NCI-H82 treated with DMSO at 0.1 percent for 48 hours (cell line): ENCODE results near the gene UBALD2.
"Not testable (repeated sequence)": the region's sequence is repeated elsewhere in the genome, so short reads cannot be mapped to it uniquely, and the experiment has no call there.

Experiments used
- DNase-seq: peaks from one replicate; lab custom pipeline; 2025; ENCODE audit not compliant: unreplicated experiment; lab: John Stamatoyannopoulos, UW

Gene UBALD2

DNA sequence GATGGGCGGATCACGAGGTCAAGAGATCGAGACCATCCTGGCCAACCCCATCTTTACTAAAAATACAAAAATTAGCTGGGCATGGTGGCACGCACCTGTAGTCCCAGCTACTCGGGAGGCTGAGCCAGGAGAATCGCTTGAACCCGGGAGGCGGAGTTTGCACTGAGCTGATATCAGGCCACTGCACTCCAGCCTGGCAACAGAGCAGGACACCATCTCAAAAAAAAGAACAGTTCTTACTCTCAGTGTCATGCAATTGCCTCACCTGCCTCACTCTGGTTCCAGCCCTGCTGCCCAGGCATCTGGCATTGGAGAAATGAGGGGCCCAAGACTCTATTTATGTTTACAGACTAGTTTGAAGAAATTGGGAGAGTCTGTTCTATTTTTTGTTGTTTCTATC lies 20.4 kb upstream of the UBALD2 start:
- not testable (repeated sequence) for DNase-seq

DNA sequence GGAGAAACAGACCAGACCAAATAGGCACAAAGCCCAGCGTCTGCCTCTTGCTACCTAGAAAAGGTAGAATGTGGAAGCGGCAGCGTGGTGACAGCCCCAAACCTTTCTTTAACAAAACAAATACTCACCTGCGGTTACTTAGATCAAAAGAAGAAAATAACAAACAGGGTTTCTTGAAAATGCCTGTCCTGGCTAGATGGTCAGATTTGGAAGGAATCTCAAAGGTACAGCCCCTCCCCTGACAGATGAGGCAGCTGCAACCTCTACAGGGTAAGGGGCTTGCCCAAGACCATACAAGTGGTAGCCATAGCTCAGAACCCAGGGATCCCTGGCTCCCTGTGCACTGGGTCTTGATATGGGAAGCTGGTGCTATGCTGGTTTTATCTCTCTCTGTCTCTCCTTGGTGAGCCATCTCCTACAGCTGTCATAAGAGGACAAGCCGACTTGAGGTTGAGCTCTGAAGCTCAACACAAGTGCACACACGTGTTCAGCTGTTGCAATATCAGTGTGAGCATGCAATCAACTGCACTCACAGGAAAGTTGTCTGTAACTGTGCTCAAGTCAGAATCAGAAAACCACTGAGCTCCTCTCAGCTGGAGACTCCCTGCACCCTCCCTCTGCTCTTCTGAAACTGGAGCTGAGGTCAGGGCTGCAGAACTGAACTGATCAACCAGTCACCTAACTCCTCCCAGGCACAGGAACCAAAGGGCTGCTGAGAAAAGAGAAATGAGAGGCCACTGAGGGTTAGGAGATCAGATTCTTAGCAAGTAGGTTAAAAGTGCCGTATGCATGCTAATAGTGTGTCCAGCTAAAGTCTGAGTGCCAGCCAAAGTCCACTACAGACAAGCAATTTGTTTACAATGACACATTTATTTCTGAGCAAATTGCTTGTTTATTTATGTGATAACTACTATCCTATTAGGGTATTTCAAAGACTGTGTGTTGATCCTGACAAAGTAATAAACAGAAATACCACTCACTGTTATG lies 18.8 kb upstream of the UBALD2 start:
- DNase-seq = no peak

GRCh38 chr17:76247304-76247703 lies 17.8 kb upstream of the UBALD2 start:
- DNase-seq = no peak

DNA sequence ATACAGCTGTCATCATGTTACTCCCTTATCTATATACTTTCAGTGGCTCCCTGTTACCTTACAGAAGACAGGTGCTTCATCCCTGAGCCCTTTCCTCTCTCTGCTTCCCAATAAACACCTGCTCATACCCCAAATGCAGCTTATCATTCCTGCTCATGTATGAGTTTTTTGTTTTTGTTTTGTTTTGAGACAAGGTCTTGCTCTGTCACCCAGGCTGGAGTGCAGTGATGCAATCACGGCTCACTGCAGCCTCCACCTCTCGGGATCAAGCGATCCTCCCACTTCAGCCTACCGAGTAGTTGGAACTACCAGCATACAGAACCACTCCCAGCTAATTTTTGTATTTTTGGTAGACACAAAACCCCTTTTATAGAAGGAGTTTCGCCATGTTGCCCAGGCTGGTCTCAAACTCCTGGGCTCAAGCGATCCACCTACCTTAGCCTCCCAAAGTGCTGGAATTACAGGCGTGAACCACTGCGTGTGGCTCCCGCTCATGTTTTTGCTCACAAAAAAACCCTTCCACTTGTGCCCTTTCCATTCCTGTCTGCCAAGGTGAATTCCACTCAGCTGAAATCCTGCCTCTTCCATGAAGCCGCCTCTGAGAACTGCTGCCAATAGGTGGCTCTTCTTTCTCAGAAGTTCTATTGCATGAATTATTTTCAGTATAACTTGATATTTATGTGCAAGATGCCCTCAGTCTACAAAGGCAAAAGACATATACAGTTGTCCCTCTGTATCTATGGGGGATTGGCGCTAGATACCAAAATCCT lies 16.9 kb upstream of the UBALD2 start:
- DNase-seq = no peak

DNA sequence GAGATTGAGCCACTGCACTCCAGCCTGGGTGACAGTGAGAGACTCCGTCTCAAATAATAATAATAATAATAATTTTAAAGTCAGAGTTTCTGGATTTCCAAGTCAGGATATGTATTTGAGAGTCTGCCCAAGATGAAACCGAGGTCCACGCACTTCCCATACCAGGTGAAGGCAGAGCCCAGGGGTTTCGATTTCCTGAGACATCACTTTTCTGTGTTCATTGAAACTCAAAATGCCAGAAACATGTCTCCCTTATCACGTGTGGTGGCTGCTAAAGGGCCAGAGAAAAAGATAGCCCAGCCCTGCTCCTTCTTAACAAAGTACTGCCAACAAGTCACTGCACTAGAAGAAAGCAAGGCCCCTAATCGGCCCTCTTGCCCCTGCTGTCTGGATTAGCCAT lies 15.0 kb upstream of the UBALD2 start:
- DNase-seq = no peak

GRCh38 chr17:76251478-76252039 lies 13.6 kb upstream of the UBALD2 start:
- no peak for DNase-seq

GRCh38 chr17:76252040-76252954 lies 12.9 kb upstream of the UBALD2 start:
- no peak for DNase-seq

- not testable (repeated sequence) for DNase-seq
Observed at GRCh38 chr17:76252967-76253766, 12.0 kb upstream of the UBALD2 start.

DNA sequence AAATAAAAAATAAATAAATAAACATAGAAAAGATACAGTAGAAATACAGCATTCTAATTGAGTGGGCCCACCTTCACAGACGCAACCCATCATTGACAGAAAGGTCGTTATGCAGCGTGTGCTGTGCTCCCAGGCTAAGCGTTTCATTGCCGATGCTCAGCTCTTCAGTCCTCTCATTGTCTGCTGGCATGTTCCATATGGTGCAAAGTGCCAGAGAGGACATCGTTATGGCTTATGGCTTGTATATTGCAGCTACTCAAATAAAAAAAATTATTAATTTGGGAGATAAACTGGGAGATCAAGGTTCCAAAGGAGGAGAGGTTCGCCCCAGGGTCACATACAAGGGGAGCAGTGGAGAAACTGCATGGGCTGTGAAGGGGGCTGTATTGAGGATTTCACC lies 11.3 kb upstream of the UBALD2 start:
- no peak for DNase-seq

DNA sequence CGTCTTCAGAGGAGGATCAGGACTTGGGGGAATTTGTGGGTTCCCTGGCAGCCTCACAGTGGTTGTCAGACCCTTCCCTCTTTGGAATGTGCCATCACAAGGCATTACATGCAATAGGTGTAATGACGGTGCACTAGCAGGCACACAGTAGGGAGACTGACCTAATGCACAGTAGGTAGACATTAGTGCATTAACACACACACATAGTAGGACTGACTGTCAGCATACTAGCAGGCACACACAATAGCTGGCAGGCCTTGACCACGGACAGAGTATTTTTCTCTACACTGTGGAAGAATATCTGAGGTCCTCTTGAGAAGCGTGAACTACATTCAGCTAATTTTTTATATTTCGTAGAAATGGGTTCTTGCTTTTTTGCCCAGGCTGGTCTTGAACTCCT lies 10.9 kb upstream of the UBALD2 start:
- DNase-seq = no peak

GRCh38 chr17:76255801-76256429 lies 9.2 kb upstream of the UBALD2 start:
- no peak for DNase-seq

DNA sequence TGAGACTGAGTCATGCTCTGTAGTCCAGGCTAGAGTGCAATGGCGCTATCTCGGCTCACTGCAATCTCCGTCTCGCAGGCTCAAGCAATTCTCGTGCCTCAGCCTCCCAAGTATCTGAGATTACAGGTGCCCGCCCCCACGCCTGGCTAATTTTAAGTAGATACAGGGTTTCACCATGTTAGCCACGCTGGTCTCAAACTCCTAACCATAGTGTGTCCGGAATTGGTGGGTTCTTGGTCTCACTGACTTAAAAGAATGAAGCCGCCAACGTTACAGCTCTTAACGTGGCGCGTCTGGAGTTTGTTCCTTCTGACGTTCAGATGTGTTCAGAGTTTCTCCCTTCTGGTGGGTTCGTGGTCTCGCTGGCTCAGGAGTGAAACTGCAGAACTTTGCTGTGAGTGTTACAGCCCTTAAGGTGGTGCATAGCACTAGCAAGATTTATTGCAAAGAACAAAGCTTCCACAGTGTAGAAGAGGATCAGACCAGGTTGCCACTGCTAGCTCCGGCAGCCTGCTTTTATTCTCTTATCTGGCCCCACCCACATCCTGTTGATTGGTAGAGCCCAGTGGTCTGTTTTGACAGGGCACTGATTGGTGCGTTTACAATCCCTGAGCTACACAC lies 8.6 kb upstream of the UBALD2 start:
- not testable (repeated sequence) for DNase-seq

- no peak for DNase-seq
Observed at GRCh38 chr17:76260220-76260619, 4.9 kb upstream of the UBALD2 start.

GRCh38 chr17:76260669-76261068 lies 4.5 kb upstream of the UBALD2 start:
- no peak for DNase-seq

DNA sequence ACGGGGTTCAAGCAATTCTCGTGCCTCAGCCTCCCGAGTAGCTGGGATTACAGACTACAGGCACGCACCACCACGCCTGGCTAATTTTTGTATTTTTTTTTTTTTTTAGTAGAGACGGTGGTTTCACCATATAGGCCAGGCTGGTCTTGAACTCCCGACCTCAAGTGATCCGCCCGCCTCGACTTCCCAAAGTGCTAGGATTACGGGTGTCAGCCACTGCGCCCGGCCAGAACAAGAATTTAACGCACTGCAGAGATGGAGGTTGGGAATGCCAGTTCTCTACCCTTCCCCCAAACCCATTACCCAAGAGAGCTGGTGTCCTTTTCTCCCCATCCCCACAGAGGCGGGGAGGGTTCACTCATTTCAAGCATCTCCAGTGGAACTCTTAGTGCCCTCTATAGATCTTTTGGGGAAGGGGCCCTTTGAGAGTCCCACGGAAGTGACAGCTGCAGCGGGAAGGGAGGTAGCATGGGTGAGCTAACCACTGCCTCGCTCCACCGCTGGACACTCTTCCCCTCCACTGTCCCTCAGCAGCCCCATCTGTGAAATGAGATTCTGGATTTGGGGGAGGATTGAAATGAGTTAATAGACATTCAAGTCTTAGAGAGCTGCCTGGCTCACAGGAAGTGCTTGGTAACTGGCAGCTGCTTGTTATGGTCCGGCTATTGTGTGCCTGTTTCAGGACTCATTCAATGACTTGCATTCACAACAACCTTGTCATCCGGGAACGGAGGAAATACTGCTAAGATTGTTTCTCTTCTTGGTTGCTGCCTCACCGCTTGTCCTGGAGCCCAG lies 3.5 kb upstream of the UBALD2 start:
- DNase-seq = no peak

DNA sequence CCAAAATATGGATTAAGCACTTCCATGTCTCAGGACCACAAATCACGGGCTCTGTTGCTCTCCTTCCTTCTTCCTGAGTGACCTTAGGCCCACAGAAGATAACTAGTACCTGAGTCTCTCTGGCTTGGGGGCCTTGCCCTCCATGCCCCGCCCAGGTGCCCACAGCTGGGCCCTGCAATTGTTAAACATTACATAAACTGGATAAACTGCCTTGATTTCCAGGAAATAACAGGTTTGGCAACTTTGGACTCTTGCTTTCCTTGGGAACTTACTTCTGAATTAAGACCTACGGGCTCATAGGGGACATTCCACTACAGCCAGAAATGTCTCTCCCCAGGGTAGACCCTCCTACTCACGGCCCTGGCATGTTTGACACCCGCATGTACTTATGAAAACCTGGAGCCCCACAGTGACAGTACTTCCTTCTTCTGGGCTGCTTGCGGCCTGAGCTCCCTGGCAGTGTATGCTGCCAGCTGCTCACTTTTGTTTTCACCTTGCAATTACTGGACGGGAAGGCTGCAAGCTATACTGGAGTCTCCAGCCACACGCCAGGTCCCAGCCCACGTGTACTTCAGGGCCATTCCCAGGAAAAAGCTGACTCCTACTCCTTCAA lies 2.3 kb upstream of the UBALD2 start:
- no peak for DNase-seq

DNA sequence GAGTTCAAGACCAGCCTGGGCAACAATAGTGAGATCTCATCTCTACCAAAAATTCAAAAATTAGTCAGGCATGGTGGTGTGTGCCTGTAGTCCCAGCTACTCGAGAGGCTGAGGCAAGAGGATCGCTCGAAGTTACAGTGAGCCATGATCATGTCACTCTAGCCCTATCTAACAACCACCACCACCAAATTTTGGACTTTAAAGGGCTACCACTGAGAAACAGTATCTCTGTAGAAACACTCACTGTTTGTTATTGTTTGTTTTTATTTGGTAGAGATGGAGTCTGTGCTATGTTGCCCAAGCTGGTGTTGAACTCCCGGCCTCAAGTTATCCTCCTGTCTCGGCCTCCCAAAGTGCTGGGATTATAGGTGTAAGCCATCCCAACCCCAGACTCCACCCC lies 1.3 kb upstream of the UBALD2 start:
- no peak for DNase-seq

DNA sequence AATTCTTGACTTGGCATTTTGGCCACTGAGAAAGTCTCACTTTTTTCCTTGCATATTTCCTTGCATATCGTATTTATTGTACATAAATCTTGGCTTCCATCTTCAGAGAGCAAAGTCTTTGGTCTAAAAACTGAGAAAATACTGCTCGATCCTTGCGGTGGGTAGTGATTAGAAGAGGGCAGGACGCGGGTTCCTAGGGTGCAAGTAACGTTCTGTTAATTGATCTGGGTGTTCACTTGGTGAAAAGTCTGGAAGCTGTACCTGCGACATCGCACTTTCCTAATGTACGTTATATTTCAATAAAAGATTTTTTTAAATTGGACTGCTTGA lies 758 bp upstream of the UBALD2 start:
- DNase-seq = no peak
